ENCODE data around the gene HIKESHI.
A peak's percentile ranks its signal among the peaks of the same experiment; 100 is the strongest.
"Not testable (repeated sequence)": the region's sequence is repeated elsewhere in the genome, so short reads cannot be mapped to it uniquely, and the experiment has no call there.

Gene HIKESHI

DNA sequence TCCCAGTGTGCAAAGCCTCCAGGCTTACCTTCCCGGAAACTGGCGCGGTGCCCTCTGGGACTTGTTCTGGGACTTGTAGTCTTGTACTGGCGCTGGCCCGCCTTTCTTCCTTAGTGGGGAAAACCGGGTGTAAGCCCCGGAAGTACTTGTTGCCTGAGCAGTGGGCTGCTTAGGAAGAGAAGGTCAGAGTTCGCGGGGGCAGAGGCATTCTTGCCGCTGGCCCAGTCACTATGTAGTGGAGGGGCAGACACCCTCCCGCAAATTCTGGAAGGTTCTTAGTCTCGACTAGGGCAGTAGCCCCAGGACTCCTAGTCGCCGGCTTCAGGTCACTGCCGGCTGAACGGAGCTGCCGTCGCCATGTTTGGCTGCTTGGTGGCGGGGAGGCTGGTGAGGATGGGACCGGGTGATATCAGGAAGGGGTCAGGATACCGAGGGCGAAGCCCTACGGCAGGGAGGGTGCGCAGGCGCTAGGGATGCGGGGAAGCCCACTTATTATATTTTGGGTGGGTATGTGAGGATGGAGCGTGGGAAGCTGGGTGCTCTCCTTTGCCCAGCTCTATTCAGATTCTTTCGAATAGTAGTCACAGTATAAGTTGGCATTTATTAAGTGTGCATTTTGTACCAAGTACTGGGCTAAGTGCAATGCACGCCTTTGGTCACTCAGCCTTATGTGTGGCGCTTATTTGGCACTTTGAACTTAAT, at the start of gene HIKESHI:
Gene HIKESHI (plus strand): TSS at position 149 of the 702 bp plus-strand sequence. CDS start 209 bp downstream, at position 358.
- peak; percentile 95 for DNase-seq

DNA sequence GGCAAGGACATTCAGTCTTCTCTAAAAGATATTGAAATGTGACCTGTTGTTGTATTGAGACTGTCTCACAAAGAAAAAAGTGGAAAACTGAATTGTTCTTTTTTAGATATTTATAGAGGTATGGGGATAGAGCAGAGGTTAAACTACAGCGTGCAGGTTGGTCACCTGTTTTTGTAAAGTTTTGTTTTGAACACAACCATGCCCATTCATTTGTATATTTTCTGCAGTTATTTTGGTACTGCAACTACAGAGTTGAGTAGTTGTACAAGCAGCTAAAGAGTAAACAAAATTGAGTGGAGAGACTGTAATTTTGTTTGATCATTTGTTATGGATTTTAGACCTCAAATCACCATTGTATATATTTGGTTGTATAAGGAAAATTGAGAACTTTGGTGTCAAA, 46.1 kb upstream of the HIKESHI start:
- no peak for DNase-seq

DNA sequence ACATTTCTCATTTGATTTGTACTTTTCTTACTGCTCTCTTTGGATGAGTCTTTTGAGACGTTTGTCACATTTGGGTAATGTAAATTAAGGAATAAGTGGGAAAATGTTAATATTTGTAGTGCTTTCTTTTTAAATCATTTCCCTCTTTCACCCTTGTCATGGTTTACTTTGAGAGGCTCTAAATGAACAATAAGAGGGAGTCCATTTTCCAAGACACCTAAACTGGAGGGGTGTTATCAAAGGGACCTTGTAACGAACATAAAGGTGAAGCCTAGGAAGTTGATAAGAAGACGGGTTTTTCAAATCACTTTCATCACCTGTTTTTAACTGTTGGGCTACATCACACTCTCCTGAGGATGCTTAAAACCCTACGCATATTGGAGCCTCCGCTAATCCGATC, 45.4 kb upstream of the HIKESHI start:
- DNase-seq = no peak

DNA sequence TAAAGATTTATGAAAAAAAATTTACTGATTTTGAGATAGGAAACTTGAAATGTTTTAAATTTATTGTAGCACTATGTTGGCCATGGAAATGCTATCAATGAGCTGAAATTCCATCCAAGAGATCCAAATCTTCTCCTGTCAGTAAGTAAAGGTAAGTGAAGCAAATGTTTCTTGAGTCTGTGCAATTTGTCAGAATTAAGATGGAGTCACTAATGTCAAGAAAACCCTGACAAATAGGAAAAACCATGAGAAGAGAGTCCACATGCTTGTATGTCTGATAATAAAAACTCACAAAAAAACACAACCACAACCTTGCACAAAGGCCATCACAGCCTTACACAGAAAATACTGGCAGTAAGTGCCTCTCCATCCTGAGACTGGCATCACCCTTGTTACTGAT, 44.6 kb upstream of the HIKESHI start:
- no peak for DNase-seq

DNA sequence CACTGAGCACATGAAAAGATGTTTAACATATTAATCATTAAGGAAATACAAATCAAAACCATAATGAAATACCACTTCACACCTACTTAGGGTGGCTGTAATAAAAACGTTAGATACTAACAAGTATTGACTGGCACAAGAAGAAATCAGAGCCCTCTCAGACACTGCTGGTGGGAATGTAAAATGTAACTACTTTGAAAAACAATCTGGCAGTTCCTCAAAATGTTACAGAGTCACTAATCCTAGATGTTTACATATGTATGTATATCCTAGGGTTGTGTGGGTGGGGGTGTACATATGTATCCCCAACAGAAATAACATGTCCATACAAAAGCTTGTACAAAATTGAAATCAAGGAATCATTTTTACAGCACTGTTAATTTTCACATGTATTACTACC, 42.3 kb upstream of the HIKESHI start:
- no peak for DNase-seq

DNA sequence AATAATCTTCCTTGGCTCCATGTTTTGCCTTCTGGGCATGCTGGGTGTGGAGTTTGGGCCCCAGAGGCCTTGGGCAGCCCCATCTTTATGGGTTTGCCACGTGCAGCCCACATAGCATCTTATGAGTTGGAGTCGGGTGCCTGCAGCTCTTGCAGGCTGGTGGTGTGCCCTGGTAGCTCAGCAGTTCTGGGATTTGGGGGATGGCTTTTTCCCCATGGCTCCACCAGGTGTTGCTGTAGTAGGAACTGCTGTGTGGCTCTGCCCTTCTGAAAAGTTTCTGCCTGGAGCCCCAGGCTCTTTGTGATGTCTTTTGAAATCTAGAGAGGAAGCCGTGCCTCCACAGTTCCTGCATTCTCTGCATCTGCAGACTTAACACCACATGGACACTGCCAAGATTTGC, 40.7 kb upstream of the HIKESHI start:
- no peak for DNase-seq

GRCh38 chr11:86262387-86262786, 39.7 kb upstream of the HIKESHI start:
- no peak for DNase-seq

DNA sequence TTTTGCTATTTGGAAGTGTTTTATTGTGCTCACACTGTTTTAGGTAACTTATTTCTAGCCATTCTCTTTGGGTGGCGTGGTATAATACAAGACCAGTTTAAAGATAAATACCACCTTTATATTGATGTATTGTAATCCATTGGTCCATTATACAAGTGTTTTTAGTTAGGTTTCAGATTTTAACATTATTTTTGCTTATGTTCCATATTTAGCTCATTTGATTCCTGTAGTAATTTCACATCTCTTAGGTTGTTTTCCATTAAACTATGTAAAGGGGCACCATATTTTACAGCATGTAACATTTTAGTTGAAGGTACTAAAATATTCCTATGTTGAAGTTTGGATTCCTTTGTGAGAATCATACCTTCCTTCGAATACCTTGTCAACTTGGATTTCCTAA, 37.4 kb upstream of the HIKESHI start:
- DNase-seq = no peak

GRCh38 chr11:86265194-86265593, 36.8 kb upstream of the HIKESHI start:
- no peak for DNase-seq

DNA sequence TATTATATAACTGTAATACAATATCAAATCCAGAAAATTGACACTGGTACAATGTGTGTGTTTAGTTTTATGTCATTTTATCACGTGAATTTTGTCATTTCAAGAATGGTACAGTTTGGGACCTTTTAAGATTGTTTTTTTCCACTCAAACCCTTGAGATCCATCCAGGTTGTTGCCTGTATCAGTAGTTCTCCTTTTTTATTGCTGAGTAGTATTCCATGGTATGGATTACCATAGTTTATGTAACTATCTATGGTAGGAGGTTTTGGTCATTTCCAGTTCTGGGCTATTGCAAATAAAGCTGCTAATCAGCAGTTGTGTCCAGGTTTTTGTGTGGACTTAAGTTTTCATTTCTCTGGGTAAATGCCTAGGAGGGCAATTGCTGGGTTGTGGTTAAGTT, 32.4 kb upstream of the HIKESHI start:
- no peak for DNase-seq

- DNase-seq = no peak
Observed at GRCh38 chr11:86274503-86274902, 27.5 kb upstream of the HIKESHI start.

GRCh38 chr11:86274999-86275398, 27.0 kb upstream of the HIKESHI start:
- DNase-seq = no peak

- no peak for DNase-seq
Observed at GRCh38 chr11:86275493-86276370, 26.3 kb upstream of the HIKESHI start.

DNA sequence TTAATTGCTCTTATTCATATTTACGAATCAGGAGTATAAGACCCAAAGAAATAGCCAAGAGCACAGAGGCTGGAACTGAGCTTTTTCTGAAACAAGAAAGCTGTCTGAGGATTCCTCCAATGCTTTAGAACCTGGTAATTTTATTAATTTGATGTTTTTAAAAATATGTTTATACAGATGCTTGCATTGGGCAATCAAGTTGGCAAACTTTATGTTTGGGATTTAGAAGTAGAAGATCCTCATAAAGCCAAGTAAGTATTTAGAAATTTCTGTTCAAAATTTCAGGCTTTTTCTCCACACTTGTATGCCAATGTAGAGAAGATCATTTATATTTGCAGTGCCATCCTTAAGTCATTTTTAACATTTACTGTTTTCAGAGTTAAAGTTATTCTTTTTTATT, 24.3 kb upstream of the HIKESHI start:
- DNase-seq = no peak

DNA sequence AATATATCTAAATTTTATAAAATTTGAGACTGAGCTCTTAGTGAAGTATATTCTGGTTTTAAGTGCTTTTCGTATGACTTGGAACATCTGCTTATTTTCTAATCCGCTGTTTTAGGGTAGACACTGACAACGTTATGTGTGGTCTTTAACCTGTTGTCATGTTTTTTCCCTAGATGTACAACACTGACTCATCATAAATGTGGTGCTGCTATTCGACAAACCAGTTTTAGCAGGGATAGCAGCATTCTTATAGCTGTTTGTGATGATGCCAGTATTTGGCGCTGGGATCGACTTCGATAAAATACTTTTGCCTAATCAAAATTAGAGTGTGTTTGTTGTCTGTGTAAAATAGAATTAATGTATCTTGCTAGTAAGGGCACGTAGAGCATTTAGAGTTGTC, 23.8 kb upstream of the HIKESHI start:
- DNase-seq = no peak

DNA sequence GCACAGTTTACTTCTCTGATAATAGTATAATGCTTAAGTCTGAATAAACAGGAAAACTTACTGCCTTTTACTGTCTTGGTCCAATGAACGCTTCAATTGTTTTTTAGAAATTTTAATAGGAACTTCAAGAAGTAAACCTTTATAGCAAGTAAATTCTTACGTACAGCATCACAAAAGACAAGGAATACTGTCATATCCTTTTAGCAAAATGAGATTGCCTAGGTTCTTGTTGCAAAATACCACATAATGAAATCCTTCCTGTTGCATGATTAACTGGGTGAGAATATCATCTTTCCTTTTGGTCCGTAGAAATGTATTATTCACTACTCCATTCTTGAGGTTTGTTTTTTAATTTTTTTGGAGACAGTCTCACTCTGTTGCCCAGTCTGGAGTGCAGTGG, 22.3 kb upstream of the HIKESHI start:
- DNase-seq = no peak

DNA sequence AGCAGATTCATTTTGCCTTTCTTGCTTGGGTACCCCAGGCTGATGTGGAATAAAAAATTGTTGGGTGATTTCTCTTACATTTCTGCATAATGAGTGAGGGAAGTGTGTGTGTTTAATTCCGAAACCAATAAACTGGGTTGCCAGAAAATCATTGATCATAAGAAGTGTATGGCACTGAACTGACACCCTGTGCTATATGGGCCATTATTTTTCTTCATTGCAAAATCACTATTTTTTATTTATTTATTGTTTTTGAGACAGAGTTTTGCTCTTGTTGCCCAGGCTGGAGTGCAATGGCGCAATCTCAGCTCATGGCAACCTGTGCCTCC, 14.6 kb upstream of the HIKESHI start:
- no peak for DNase-seq

GRCh38 chr11:86288776-86289507, 13.1 kb upstream of the HIKESHI start:
- no peak for DNase-seq

- not testable (repeated sequence) for DNase-seq
Observed at GRCh38 chr11:86289508-86290280, 12.3 kb upstream of the HIKESHI start.

- peak; percentile 32 for DNase-seq
Observed at GRCh38 chr11:86291466-86292262, 10.4 kb upstream of the HIKESHI start.

- DNase-seq = no peak
Observed at GRCh38 chr11:86292912-86293616, 9.0 kb upstream of the HIKESHI start.

Data from retina (tissue), 1 donor.